GM18499 (cell line): ENCODE results near the gene UFL1.
"Not testable (repeated sequence)": the region's sequence is repeated elsewhere in the genome, so short reads cannot be mapped to it uniquely, and the experiment has no call there.

ENCODE experiments used
- ATAC-seq: cut with Tn5 transposase; IDR thresholded peaks from one replicate; pipeline ENCODE4 v1.9.1; 2021; ENCODE audit warnings: moderate number of reproducible peaks; ENCODE audit not compliant: insufficient read depth, unreplicated experiment

UFL1 gene

DNA sequence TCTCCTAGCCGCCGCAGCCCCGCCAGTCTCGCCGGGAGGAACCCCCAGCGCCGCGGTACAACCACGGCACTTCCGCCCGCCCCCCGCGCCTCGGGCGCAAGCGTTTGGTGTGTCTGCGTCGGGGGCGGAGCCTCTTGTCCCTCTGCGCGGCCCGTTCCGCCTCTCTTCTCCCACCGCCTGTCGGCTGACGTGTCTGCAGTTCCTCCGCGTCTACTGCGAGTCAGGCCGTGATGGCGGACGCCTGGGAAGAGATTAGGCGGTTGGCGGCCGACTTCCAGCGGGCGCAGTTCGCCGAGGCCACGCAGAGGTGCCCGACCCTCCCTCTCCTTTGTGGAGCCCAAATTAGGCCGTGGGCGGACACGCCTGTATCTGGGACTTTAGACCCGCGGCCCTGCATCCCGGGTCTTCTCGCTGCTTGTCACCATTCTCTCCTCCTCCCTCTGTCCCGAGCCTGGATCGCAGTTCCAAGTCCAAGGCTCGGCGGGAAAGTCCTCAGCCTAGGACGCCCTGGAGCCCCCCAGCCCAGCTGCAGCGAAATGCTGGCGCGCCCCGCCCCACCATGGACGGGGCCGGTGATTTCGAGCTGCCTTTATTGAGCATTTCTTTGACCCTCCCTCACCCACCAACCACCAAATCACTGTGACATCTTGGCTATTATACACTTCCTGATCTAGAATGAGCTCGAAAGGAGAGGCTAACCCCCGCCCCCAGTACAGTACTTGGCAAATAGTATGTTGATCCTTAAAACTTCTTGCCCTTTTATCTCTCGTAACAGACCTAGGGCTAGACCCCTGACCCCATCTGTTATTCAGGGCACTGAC, at the start of gene UFL1:
TSS of gene UFL1 (plus strand) at position 163 of the 821 bp plus-strand sequence. CDS start at position 231, 68 bp downstream.
- ATAC-seq, result peak; percentile 89

DNA sequence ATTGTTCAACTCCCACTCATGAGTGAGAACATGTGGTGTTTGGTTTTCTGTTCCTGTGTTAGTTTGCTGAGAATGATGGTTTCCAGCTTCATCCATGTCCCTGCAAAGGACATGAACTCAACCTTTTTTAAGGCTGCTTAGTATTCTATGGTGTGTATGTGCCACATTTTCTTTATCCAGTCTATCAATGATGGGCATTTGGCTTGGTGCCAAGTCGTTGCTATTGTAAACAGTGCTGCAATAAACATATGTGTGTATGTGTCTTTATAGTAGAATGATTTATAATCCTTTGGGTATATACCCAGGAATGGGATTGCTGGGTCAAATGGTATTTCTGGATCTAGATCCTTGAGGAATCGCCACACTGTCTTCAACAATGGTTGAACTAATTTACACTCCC, 49.3 kb upstream of the UFL1 start:
- not testable (repeated sequence) for ATAC-seq

DNA sequence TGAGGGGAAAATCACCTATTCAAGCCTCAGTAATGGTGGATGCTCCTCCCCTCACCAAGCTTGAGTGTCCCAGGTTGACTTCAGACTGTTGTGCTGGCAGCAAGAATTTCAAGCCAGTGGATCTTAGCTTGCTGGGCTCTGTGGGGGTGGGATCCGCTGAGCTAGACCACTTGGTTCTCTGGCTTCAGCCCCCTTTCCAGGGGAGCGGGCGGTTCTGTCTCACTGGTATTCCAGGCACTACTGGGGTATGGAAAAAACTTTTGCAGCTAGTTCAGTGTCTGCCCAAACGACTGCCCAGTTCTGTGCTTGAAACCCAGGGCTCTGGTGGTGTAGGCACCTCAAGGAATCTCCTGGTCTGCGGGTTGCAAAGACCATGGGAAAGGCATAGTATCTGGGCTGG, 42.9 kb upstream of the UFL1 start:
- no peak for ATAC-seq

DNA sequence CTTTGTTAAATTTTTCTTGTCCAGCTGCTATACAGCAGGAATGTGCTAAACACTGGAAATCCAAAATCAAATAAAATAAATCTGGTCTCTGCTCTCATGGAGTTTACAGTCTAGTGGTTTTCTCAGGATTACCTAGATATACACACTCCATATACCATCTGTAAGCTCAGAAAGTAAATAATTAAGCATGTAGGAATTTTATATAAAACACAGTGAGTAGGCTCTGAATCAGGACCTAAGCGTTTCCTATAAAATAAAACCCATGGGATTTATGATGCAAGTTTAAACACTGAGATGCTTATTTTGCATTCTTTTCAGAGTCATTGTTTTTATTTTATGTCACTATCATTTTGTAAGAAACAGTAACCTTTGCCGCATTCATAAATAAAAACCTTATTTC, 29.7 kb upstream of the UFL1 start:
- no peak for ATAC-seq

DNA sequence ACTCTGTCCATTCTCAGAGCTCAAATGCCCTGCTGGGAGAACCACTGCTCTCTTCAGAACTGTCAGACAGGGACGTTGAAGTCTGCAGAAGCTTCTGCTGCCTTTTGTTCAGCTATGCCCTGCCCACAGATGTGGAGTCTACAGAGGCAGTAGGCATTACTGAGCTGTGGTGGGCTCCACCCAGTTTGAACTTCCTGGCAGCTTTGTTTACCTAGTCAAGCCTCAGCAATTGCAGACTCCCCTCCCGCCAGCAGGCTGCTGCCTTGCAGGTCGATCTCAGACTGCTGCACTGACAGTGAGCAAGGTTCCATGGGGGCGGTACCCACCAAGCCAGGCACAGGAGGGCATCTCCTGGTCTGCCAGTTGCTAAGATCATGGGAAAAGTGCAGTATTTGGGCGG, 21.8 kb upstream of the UFL1 start:
- no peak for ATAC-seq

DNA sequence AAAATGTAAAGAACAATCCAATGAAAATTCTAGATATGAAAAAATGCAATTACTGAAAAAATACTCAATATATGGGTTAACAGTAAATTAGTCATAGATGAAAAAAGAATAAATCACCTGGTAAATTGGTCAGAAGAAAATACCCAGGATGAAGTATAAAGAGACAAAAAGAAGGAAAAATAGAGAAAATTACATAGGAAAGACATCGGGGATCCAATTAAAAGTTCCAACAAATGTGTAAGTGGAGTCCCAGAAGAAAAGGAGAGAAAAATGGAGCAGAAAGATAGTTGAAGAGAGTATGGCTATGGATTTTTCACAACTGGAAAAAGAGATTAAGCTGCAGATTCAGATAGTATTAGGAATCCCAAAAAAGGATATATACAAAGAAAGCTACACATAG, 18.7 kb upstream of the UFL1 start:
- ATAC-seq, result no peak

DNA sequence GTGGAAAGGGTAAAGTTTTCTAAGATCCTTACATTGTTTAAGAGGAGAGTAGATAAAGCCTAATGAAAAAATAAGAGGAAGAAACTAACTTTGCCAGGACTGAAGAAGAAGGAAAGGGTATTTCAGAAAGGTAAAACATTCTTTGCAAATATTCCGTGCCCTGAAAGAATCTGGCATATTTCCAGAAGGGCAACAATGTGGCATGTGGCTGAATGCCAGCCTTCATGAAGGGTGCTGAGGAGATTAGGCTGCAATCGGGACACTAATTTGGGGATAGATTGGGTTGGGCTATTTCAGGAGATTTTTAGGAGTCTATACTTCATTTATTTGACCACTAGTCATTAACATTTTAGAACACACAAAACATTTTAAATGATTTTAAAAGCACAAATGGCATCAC, 16.2 kb upstream of the UFL1 start:
- no peak for ATAC-seq

DNA sequence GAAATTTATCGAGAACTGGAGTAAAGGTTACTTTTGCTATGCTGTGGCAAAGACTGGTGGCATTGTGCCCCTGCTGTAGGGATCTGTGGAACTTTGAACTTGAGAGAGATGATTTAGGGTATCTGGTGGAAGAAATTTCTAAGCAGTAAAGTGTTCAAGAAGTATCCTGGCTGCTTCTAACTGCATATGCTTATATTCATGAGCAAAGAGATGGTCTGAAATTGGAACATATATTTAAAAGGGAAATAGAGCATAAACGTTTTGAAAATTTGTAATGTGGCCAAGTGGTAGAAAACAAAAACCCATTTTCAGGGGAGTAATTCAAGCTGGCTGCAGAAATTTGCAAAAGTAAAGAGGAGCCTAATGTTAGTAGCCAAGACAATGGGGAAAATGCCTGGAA, 12.3 kb upstream of the UFL1 start:
- no peak for ATAC-seq

DNA sequence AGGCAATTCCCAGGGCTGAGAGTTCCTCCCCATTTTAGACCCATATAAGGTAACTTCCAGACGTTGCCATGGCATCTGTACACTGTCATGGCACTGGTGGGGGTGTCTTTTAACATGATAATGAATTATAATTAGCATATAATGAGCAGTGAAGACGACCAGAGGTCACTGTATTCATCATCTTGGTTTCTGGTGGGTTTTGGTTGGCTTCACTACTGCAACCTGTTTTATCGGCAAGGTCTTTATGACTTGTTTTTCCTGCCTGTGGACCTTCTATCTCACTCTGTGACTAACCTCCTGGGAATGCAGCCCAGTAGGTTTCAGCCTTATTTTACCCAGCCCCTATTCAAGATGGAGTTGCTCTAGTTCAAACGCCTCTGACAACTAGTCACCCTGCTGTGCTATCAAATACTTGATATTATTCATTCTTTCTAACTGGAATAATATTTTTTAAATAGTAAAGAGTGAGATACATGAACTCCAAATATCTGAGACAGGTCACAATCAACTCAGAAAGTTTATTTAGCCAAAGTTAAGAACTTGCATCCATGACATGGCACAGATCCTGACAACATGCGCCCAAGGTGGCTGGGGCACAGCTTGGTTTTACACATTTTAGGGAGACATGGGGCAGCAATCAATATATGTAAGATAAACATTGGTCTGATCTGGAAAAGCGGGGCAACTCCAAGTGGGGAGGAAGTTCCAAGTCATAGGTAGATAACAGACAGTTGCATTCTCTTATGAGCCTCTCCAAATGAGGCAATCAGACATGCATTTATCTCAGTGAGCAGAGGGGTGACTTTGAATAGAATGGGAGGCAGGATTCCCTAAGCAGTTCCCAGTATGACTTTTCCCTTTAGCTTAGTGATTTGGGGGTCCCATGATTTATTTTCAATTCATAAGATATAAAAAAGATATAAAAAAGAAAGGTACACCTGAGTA, 1.2 kb upstream of the UFL1 start:
- no peak for ATAC-seq

DNA sequence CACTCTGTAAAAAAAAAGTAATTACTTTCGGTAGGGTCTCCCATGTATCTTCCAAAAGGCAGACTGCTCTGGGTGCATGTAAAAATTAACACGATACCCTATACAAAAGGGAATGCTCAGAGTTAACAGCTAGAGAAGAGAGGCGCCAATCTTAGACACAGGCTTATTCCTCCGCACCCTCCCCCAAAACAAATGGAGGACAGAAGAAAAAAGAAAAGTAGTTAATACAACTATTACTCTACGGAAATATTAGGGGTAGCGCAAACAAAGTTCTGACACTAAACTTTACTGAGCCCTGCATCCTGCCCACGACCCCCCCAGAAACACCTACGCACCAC, 331 bp upstream of the UFL1 start:
- peak; percentile 4 for ATAC-seq

DNA sequence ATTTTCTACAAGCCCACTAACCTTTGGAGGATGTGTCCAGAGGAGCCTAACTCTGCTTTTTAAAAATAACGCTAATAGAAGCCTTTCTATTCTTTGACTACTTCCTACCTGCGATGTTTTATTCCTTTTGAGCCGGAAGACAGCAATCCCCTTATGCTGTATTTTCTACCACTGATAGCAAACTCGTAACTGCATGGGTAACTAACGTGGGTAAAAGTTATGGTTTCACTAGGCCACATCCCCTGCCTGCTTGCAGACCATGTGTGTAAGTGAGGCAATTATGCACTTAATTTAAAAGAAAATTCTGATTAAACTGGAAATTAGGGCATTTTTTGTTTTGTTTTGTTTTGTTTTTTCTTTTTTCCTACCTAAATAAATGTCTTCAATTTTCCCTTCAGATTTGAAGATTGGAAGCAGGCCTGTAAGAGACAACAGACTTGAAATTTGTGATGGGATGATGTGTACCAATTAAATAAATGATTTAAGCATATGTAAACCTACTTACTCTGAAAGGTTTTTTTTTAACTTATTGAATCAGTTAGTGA, 931 bp downstream of the UFL1 start:
- peak; percentile 22 for ATAC-seq

DNA sequence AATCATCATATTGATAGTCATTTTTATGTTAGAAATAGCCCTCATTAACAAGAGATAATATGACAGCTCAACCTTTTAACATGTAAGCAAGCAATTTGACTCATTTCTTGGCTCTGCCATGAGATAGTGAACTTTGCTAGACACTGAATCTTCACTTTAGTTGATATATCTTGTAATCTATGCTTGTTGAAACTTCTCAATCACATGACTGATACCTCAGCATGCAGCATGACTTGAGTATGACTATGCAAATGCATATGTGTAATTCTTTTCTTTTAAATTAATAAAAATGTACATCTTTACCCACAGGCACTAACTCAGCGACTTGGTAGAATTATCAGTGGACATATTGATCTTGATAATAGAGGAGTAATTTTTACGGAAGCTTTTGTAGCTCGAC, 6.6 kb downstream of the UFL1 start:
- no peak for ATAC-seq

DNA sequence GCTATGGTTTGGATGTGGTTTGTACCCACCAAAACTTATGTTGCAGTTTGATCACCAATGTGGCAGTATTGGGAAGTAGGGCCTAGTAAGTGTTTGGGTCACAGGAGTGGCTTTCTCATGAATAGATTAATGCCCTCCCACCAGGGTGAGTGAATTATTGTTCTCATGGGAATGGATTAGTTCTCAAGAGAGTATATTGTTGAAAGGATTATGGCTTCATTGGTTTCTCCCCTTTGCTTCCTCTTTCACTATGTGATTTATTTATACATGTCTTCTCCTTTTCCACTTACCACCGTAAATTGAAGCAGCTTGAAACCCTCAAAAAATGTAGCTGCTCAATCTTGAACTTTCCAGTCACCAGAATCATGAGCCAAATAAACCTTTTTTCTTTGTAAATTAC, 10.8 kb downstream of the UFL1 start:
- no peak for ATAC-seq

DNA sequence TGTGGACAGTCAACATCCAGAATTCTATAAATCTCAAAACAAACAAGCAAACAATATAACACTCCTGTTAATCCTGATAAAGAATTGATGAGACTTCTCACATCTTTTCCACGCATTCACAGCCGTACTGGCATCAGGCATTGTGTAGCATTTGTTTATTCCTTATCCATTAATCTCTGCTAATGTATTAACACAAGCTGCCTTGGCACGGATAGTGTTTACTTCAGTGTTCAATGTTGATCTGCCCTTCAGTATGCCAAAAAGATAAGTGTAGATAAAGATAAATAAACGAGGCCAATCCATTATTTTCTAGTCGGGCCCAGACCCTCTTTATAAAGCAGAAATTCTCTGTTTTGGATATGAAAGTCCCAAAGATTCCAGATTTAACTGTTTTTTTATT, 16.1 kb downstream of the UFL1 start:
- no peak for ATAC-seq

DNA sequence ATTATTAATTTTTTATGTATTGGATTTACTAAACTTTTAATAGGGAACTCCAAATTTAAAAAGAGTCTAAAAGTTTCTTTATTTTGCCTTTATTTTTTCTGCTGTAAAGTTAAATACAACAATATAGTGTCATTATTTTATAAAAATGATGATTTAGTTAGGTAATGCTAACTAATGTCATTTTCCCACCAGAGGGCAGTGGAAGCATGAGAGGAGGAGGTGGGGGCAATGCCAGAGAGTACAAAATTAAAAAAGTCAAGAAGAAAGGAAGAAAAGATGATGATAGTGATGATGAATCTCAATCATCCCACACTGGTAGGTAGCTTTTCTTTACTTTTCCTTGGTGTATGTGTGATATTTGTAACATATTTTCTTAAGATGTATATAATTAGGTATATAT, 21.1 kb downstream of the UFL1 start:
- ATAC-seq, result no peak

DNA sequence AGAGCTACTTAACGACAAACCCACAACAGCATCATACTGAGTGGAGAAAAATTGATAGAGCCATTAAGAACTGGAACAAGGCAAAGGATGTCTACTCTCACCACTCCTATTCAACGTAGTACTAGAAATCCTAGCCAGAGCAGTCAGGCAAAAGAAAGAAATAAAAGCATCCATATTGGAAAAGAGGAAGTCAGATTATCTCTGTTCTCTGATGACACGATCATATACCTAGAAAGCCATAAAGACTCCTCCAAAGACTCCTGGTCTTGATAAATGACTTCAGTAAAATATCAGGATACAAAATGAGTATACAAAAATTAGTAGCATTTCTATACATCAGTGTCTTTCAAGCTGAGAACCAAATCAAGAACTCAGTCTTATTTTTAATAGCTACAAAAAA, 24.3 kb downstream of the UFL1 start:
- no peak for ATAC-seq

DNA sequence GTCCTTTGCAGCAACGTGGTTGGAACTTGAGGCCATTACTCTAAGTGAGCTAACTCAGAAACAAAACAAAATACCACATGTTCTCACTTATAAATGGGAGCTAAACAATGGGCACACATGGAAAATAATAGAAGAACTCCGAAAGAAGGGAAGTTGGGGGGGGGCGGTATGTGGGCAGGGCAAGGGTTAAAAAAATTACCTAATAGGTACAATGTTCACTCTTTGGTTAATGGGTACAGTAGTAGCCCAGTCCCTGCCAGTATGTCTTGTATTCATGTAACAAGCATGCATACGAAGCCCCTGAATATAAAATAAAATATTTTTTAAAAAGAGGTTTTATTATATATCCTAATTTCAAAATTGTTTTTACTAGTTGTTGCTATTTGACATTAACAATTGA, 26.0 kb downstream of the UFL1 start:
- no peak for ATAC-seq

DNA sequence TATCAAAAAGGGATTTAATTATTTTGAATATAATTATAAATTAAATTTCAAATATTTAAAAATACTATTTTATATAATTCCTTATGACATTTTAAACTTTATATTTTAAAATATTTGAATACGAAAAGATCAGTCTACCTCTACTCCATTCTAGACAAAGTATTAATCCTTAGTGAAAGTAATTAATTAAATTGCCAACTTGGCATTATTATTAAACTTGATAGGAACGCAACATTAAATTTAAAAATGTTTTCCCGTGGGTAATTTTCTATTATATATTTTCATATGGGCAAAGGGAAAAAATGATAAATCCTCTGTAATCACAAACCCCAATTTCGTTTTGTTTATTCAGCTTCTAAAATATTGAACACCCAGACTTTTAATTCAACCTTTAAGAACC, 33.0 kb downstream of the UFL1 start:
- ATAC-seq, result no peak

DNA sequence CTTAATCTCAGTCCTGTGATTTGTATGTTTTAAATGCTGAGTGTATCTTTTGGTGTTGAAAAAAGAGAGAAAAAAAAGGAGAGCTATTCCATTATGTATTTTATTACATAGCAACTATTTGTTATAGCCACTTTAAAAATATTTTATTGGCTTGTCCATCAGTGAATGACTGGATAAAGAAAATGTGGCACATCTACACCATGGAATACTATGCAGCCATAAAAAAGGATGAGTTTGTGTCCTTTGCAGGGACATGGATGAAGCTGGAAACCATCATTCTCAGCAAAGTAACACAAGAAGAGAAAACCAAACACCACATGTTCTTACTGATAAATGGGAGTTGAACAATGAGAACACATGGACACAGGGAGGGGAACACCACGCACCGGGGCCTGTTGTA, 38.1 kb downstream of the UFL1 start:
- not testable (repeated sequence) for ATAC-seq

DNA sequence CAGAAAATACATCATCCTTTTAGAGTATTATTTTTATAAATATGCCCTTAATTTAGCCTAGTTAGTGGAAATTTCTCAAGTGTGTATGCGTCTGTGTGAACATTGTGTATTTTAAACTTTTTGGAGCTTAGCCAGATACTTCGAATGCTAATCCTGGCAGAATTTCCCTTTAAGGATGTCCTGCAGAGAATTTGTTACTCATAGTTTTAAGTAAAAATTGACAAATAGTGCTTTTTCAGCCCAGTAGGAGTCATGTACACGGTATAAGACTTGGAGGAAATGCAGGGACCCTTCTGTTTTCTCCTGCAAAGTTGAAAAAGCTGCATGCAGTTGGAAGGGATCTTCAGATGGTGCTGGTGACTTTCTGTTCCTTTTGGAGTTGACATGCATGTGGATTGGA, 41.3 kb downstream of the UFL1 start, which contains the start of gene FHL5:
TSS of gene FHL5 (plus strand) at position 243 of the 400 bp plus-strand sequence. CDS start 40,486 bp downstream, outside the sequence.
- ATAC-seq, result no peak

DNA sequence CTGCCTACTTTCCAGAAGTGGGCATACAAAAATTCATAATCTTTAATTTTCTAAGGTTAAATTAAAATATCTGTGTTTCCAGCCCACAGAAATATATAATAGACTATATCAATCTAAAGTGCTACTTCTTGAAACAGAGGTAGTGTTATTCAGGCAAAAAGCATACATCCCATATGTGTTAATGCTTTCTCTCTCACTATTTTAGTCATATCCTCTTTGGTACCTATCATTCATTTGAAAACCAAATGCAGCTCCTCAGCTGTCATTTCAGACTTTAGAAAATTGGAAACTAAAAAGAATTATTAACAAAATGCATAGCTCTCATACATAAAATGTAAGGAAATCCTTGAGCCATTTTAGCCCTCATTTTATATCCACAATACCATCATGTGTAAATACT, 42.2 kb downstream of the UFL1 start:
- no peak for ATAC-seq
